PC-3 (cell line): ENCODE results near the gene PSTPIP2.

Source experiments
- CTCF ChIP-seq: fragments of 300-600 bp; sonication (generic); conservative IDR thresholded peaks from 2 replicates; pipeline ENCODE4 v1.5.1; 2017; ENCODE audit warnings: antibody characterized with exemption, low read depth, mild to moderate bottlenecking, low read length
- EZH2 ChIP-seq: fragments of 300-600 bp; sonication (generic); IDR thresholded peaks from one replicate; pipeline ENCODE4 v1.6.1; 2017; ENCODE audit warnings: antibody characterized with exemption, mild to moderate bottlenecking, low read length; ENCODE audit not compliant: unreplicated experiment

GRCh38 chr18:46037512-46038305, 34.4 kb downstream of the PSTPIP2 start:
- TF ChIP-seq CTCF (no peak), EZH2 (no peak)
